BLaER1 treated with 17β-estradiol and CSF1 and Interleukin-3, amounts not matched to agents 10 nM and 100 nM (cell line): ENCODE data around the gene WWOX.

Source experiments
- H3K27ac ChIP-seq, 11 experiments: shearing (Covaris generic); formaldehyde crosslinking; 2 replicates each; pipeline ENCODE4 v1.8.1; 2022
- H3K27me3 ChIP-seq, 11 experiments: shearing (Covaris generic); formaldehyde crosslinking; 2 replicates each; pipeline ENCODE4 v1.8.1; 2022
- H3K36me3 ChIP-seq, 11 experiments: shearing (Covaris generic); formaldehyde crosslinking; 2 replicates each; pipeline ENCODE4 v1.8.1; 2022
- H3K4me1 ChIP-seq, 10 experiments: shearing (Covaris generic); formaldehyde crosslinking; 2 replicates each; pipeline ENCODE4 v1.8.1; 2022
- H3K4me2 ChIP-seq, 11 experiments: shearing (Covaris generic); formaldehyde crosslinking; 2 replicates each; pipeline ENCODE4 v1.8.1; 2022
- H3K4me3 ChIP-seq, 10 experiments: shearing (Covaris generic); formaldehyde crosslinking; 2 replicates each; pipeline ENCODE4 v1.8.1; 2022
- H3K9ac ChIP-seq, 11 experiments: shearing (Covaris generic); formaldehyde crosslinking; 2 replicates each; pipeline ENCODE4 v1.8.1; 2022
- H3K9me3 ChIP-seq, 11 experiments: shearing (Covaris generic); formaldehyde crosslinking; replicated peaks in 1 of 11; 2 replicates each; pipeline ENCODE4 v1.8.1; 2022
- H4K20me1 ChIP-seq, 11 experiments: shearing (Covaris generic); formaldehyde crosslinking; 2 replicates each; pipeline ENCODE4 v1.8.1; 2022
- Cebpa-rat ChIP-seq, 11 experiments: shearing (Covaris generic); IDR thresholded peaks; 2 replicates each; pipeline ENCODE4 v1.8.1; 2022

WWOX gene

DNA sequence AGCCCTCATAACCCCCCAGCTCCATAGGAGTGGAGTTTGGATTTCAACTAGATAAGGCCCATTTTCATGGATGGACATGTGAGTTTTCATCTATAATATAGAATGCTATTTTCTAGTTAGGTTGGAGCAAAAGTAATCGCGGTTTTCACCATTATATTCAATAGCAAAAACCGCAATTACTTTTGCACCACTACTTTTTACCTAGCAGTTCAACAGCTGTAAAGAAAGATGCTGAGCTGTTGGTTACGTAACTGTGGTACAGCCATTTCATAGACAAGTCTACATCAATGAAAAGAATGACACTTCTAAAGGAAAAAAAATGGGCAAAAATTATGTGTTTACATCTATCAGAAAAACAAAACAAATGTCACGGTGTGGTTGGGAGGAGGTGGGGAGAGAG is 993.4 kb downstream of the WWOX start:
- Histone ChIP-seq H3K4me2 (peak overlapping the region; percentile 86 to 98 (median 91)), H4K20me1 (peaks cover 0 to 32% (median 7%) of the 10 kb centered on the region in 11 experiments; a peak in 7 of 22 replicates), H3K4me1 (peaks cover 80 to 89% (median 83%) of the 10 kb centered on the region in 10 experiments), H3K27me3 (peaks cover 0 to 68% (median 19%) of the 10 kb centered on the region in 11 experiments; a peak in 15 of 22 replicates), H3K9me3 (0 out of 22 replicates have a peak, but pooled peaks cover 0 to 1% (median 0%) of the 10 kb centered on the region in 11 experiments), H3K4me3 (no peak overlapping the region), H3K36me3 (no peaks in the 10 kb centered on the region), H3K27ac (peak overlapping the region in 6 of 11 experiments; percentile 36 to 55 (median 50); a peak in 7 of 22 replicates), H3K9ac (no peak overlapping the region)
- TF ChIP-seq Cebpa-rat (IDR thresholded peaks at IDR 0.05): no peak

GRCh38 chr16:79093554-79093967 is 994.1 kb downstream of the WWOX start:
- H3K4me3 ChIP-seq: peak overlapping the region in 4 of 10 experiments; percentile 9 to 31 (median 24); a peak in 6 of 20 replicates
- peak overlapping the region; percentile 86 to 98 (median 91) for H3K4me2 ChIP-seq

GRCh38 chr16:79096246-79096645 is 996.8 kb downstream of the WWOX start:
- no peak overlapping the region for H3K27ac ChIP-seq
- H3K4me2 ChIP-seq: peak overlapping the region in 10 of 11 experiments; percentile 33 to 63 (median 54); a peak in 20 of 22 replicates
- peaks cover 0 to 12% (median 0%) of the 10 kb centered on the region in 11 experiments; a peak in 2 of 22 replicates for H3K9me3 ChIP-seq
- H3K36me3 ChIP-seq: no peaks in the 10 kb centered on the region
- H3K4me1 ChIP-seq: peaks cover 67 to 89% (median 77%) of the 10 kb centered on the region in 10 experiments
- H4K20me1 ChIP-seq: peaks cover 0 to 21% (median 0%) of the 10 kb centered on the region in 11 experiments; a peak in 6 of 22 replicates
- TF ChIP-seq Cebpa-rat (IDR thresholded peaks at IDR 0.05): no peak
- no peak overlapping the region for H3K4me3 ChIP-seq
- H3K27me3 ChIP-seq: peaks cover 0 to 62% (median 19%) of the 10 kb centered on the region in 11 experiments; a peak in 14 of 22 replicates
- no peak overlapping the region for H3K9ac ChIP-seq

More at GRCh38 chr16:79093554-79093967, 994.1 kb downstream of the WWOX start:
- Histone ChIP-seq H4K20me1 (peaks cover 0 to 32% (median 7%) of the 10 kb centered on the region in 11 experiments; a peak in 7 of 22 replicates), H3K36me3 (no peaks in the 10 kb centered on the region), H3K9me3 (peaks cover 0 to 9% (median 0%) of the 10 kb centered on the region in 11 experiments; a peak in 2 of 22 replicates), H3K27me3 (peaks cover 0 to 66% (median 19%) of the 10 kb centered on the region in 11 experiments; a peak in 14 of 22 replicates), H3K27ac (peak overlapping the region in 8 of 11 experiments; percentile 28 to 55 (median 46); a peak in 12 of 22 replicates), H3K9ac (peak overlapping the region in 2 of 11 experiments; percentile 16 to 18; a peak in 2 of 22 replicates), H3K4me1 (peaks cover 77 to 93% (median 82%) of the 10 kb centered on the region in 10 experiments)
- TF ChIP-seq Cebpa-rat (IDR thresholded peaks at IDR 0.05): no peak

DNA sequence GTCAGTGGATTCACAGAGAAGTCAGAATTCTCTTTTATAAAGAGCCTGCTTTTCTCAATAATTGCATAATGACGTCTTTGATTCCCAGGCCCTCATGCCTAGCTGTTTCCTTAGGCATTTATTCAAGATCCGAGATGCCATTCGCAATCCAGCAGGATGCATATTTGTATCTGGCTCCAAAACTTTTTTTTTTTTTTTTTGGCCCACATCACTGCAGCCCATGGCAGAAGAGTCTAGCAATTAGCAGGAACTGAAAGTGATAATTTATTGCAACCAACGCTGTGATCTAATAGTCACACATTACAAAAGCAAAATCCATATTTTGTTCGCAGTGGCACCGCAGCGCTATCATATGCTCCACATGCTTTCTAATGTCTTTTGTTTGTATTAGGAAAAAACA is 997.7 kb downstream of the WWOX start:
- Histone ChIP-seq H3K4me3 (no peak overlapping the region), H3K4me2 (peak overlapping the region; percentile 33 to 63 (median 53)), H4K20me1 (peaks cover 0 to 12% (median 0%) of the 10 kb centered on the region in 11 experiments; a peak in 4 of 22 replicates), H3K36me3 (no peaks in the 10 kb centered on the region), H3K4me1 (peaks cover 58 to 79% (median 70%) of the 10 kb centered on the region in 10 experiments), H3K9ac (no peak overlapping the region), H3K27me3 (peaks cover 0 to 53% (median 14%) of the 10 kb centered on the region in 11 experiments; a peak in 14 of 22 replicates), H3K27ac (no peak overlapping the region), H3K9me3 (peaks cover 0 to 12% (median 0%) of the 10 kb centered on the region in 11 experiments; a peak in 2 of 22 replicates)
- no peak for TF ChIP-seq Cebpa-rat (IDR thresholded peaks at IDR 0.05)

GRCh38 chr16:79097771-79098170 is 998.3 kb downstream of the WWOX start:
- peaks cover 0 to 9% (median 0%) of the 10 kb centered on the region in 11 experiments; a peak in 4 of 22 replicates for H4K20me1 ChIP-seq
- H3K27me3 ChIP-seq: peaks cover 0 to 49% (median 10%) of the 10 kb centered on the region in 11 experiments; a peak in 14 of 22 replicates
- H3K36me3 ChIP-seq: no peaks in the 10 kb centered on the region
- H3K27ac ChIP-seq: no peak overlapping the region
- H3K4me1 ChIP-seq: peaks cover 52 to 73% (median 64%) of the 10 kb centered on the region in 10 experiments
- H3K4me3 ChIP-seq: no peak overlapping the region
- H3K9me3 ChIP-seq: peaks cover 0 to 12% (median 0%) of the 10 kb centered on the region in 11 experiments; a peak in 2 of 22 replicates
- TF ChIP-seq Cebpa-rat (IDR thresholded peaks at IDR 0.05): no peak
- peak overlapping the region in 5 of 11 experiments; percentile 49 to 63 (median 56); a peak in 6 of 22 replicates for H3K4me2 ChIP-seq
- H3K9ac ChIP-seq: no peak overlapping the region

- peaks cover 0 to 12% (median 0%) of the 10 kb centered on the region in 11 experiments; a peak in 2 of 22 replicates for H3K9me3 ChIP-seq
- peaks cover 41 to 62% (median 53%) of the 10 kb centered on the region in 10 experiments for H3K4me1 ChIP-seq
- H4K20me1 ChIP-seq: peaks cover 0 to 7% (median 0%) of the 10 kb centered on the region in 11 experiments; a peak in 4 of 22 replicates
- no peak overlapping the region for H3K9ac ChIP-seq
- H3K4me2 ChIP-seq: peak overlapping the region; percentile 17 to 58 (median 28); a peak in 17 of 22 replicates
- H3K4me3 ChIP-seq: no peak overlapping the region
- TF ChIP-seq Cebpa-rat (IDR thresholded peaks at IDR 0.05): no peak
- H3K27me3 ChIP-seq: peaks cover 0 to 48% (median 10%) of the 10 kb centered on the region in 11 experiments; a peak in 14 of 22 replicates
- H3K36me3 ChIP-seq: no peaks in the 10 kb centered on the region
- H3K27ac ChIP-seq: no peak overlapping the region
These were observed 999.5 kb downstream of the WWOX start for GRCh38 chr16:79098907-79099306.

- peak overlapping the region in 7 of 11 experiments; percentile 11 to 58 (median 31); a peak in 7 of 22 replicates for H3K4me2 ChIP-seq
- H3K9me3 ChIP-seq: peaks cover 0 to 12% (median 0%) of the 10 kb centered on the region in 11 experiments; a peak in 2 of 22 replicates
- H3K4me3 ChIP-seq: no peak overlapping the region
- no peak overlapping the region for H3K27ac ChIP-seq
- peaks cover 0 to 44% (median 8%) of the 10 kb centered on the region in 11 experiments; a peak in 14 of 22 replicates for H3K27me3 ChIP-seq
- H3K36me3 ChIP-seq: no peaks in the 10 kb centered on the region
- peaks cover 32 to 54% (median 45%) of the 10 kb centered on the region in 10 experiments for H3K4me1 ChIP-seq
- no peak overlapping the region for H3K9ac ChIP-seq
- no peak for TF ChIP-seq Cebpa-rat (IDR thresholded peaks at IDR 0.05)
- peaks cover 0 to 5% (median 0%) of the 10 kb centered on the region in 11 experiments; a peak in 2 of 22 replicates for H4K20me1 ChIP-seq
These were observed 1000.3 kb downstream of the WWOX start for GRCh38 chr16:79099716-79100115.

DNA sequence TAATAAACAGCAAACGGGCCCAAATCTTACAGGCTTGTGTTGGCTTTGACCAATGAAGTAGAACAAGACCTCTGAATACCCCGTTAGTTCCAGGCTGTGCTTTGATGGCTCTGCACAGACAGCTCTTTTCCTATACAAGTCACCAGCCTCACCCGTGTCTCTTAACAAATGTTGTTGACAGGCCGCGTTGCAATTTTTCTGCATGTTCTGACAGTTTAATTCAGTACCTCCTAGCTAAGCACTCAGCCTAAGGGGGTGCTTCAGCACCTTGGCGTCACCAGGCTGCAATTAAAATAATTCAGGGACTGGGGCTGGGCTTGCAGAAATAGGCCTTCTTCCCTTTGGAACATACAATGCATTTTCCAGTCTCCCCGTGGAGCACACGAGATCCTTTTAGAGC is 1001.0 kb downstream of the WWOX start:
- TF ChIP-seq Cebpa-rat (IDR thresholded peaks at IDR 0.05): no peak
- peak overlapping the region in 7 of 11 experiments; percentile 11 to 54 (median 22); a peak in 10 of 22 replicates for H3K4me2 ChIP-seq

More for the DNA sequence above, 1001.0 kb downstream of the WWOX start:
- Histone ChIP-seq H3K27ac (no peak overlapping the region), H4K20me1 (peaks cover 0 to 5% (median 0%) of the 10 kb centered on the region in 11 experiments; a peak in 2 of 22 replicates), H3K4me1 (peaks cover 29 to 47% (median 38%) of the 10 kb centered on the region in 10 experiments), H3K9me3 (peaks cover 0 to 12% (median 0%) of the 10 kb centered on the region in 11 experiments; a peak in 2 of 22 replicates), H3K27me3 (peaks cover 0 to 36% (median 1%) of the 10 kb centered on the region in 11 experiments; a peak in 10 of 22 replicates), H3K4me3 (no peak overlapping the region), H3K36me3 (no peaks in the 10 kb centered on the region), H3K9ac (no peak overlapping the region)
